Skeletal muscle cell (primary cell): ENCODE results near the gene MCF2L2.
"Not testable (repeated sequence)": the region's sequence is repeated elsewhere in the genome, so short reads cannot be mapped to it uniquely, and the experiment has no call there.

Experiments used
- DNase-seq: peaks from one replicate; pipeline ENCODE4 v3.0.0-alpha.2; 2010; ENCODE audit warnings: low read depth
- H3K4me3 ChIP-seq: 2 replicates; pipeline ENCODE4 v1.5.1; 2011; ENCODE audit warnings: low read depth, mild to moderate bottlenecking, control low read depth, low read length, moderate library complexity

The MCF2L2 gene

DNA sequence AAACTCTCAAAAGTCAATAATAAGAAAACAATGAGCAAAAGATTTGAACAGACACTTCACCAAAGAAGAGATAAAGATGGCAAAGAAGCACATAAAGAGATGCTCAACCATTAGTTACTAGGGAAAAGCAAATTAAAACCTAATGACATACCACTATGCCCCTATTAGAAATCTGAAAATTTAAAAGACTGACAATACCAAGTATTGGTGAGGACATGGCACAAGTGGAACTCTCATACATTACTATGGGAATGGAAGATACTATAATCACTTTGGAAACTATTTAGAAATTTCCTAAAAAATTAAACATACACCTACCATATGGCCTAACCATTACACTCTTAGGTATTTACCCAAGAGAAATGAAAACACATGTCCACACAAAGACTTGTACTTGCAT, 230.7 kb downstream of the MCF2L2 start:
- DNase-seq = no peak
- no peak overlapping the region for H3K4me3 ChIP-seq

DNA sequence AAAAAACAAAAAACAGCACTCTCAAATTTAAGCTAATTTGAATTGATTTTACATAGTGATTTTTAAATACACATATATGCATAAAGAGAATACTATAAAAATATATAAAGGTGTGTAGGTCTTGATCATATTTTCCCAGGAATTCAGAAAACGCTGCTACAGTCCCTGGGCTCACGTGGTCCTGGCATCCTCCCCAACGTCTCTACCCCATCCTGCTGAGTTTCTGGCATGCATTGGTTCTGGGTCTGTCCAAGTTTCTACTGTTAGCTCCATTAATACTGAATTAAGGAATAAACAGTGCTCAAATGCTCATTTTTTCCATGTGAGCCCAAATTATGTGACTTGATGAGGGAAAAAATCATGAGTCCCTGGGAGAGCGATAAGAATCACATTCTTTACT, 233.2 kb downstream of the MCF2L2 start:
- no peak for DNase-seq
- H3K4me3 ChIP-seq = no peak overlapping the region

DNA sequence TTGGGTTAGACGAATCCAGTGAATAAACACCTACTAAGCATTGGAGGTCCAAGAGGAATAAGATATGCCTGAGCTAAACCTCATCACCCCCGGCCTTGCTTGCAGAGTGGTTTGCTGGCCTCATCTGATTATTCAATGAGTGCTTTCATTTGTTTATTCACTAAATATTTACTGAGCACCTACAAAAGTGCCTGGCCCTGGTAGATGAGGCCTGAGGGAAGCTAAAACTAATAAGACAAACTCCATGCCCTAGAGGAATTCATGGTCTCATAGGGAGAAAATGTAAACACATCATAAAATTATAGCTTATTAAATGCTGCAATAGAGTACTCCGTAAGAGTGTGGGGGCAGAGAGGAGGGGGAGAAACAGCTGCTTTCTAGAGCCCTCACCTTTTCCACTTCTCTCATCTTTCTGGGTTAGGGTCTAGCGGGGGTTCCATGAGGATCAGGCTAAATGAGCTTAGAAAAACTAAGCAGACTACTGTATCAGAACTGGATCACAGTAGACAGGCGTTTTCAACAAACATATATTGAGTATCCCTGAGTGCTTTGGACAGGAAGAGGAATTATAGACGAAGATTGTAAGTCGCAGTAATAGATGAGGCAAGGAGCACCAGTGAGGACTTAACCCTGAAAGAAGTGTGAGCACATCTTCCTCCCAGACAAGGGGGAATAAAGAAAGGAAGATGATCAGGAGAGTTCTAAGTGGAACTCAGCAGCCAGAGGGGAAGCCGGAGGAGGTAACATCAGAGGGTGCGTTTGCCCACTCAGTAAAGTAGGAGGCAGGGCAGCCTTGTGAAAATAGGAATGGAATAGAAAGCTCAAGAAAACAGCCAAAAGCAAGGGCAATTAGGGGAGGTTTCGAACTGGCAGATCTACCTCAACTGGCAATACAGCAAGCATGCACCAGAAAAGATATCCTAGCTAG, 234.4 kb downstream of the MCF2L2 start:
- H3K4me3 ChIP-seq = no peak overlapping the region
- DNase-seq = no peak

DNA sequence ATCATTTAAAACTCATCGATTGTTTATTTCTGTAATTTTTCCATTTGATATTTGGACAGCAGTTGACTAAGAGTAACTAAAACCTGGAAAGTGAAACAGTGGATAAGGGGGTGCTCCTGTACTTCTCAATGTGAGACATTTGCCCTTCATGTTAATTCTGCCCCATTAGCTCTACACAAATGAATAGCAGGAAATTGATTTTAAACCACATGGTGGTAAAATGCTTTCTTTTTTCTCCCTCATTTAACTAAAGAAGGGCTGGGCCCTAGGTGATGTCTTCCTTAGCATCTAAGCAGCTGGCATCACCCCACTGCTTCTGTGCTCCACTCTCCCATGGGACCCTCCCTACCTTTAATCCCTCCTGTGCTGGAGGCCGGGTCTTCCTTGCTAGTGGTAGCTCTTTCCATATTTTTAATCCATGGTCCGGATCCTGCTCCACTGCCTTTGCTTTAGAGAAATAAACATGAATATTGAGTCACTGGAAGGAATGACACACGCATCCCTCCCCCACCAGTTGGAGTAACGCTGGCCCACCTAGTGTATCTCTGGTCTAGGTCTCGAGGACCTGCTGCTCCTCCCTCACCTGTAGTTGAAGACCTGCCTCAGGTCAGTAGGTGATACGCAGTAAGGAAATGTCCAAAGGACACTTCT, 235.6 kb downstream of the MCF2L2 start:
- DNase-seq = no peak
- H3K4me3 ChIP-seq = no peak overlapping the region

DNA sequence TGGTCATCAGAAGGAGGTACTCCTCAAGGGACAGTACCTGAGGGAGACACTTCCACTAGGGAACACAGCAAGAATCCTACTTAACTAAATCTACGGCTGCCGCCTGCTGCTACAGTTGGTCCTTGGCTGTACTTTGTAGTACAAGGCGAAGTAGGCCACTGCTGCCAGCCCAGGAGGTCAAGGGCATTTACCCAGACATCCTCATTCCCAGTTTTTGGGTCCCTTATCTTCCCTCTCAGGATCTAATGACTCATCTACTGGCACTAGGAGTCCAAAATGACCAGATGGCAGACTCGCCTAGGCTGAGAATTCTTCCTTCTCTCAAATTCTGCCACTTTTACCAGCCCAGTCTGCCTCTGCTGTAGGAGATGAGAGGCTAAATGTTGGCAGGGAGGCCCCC, 238.8 kb downstream of the MCF2L2 start:
- no peak for DNase-seq
- no peak overlapping the region for H3K4me3 ChIP-seq

DNA sequence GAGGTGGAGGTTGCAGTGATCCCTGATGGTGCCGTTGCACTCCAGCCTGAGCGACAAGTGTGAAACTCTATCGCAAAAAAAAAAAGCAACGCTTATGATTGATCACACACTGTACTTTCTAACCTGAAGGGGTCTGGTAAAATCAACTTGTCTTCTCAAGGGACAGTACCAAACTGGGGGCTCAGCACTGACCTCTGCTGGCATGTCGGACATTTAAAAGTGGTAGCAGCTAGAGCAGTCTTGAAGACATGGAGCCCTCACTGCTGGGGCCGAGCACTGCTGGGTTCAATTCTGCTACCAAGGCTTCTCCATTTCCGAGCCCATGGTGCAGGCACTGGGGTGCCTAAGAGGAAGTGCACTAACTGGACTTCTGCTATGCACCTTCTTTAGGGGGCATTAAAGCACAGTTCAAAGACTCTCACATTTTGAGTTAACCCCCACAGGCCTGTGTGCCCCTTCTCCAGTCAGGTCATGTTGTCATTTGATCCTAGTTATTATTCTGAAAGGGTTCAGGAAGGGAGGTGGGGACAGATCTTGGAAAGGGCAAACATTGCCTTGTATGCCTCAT, 239.4 kb downstream of the MCF2L2 start:
- no peak overlapping the region for H3K4me3 ChIP-seq
- DNase-seq = no peak

DNA sequence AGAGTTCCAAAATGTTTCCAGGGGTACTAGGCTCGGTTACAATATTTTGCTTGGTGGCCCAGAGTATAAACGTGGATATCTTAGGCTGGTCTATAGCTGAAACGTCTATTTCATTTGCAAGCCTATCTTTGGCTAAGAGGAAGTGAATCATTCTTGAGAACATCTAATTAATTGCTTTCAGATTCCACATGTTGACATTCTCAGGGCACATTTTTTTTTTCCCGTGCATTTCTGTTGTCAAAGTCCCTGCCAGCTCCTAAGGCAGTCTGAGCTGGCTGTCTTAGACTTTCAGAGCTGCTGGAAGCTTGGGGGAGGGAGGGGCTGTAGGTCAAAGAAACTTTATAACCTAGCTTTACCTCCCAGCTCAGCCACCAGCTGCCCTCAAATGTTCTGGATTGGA, 242.7 kb downstream of the MCF2L2 start:
- no peak overlapping the region for H3K4me3 ChIP-seq
- peak; percentile 70 for DNase-seq

DNA sequence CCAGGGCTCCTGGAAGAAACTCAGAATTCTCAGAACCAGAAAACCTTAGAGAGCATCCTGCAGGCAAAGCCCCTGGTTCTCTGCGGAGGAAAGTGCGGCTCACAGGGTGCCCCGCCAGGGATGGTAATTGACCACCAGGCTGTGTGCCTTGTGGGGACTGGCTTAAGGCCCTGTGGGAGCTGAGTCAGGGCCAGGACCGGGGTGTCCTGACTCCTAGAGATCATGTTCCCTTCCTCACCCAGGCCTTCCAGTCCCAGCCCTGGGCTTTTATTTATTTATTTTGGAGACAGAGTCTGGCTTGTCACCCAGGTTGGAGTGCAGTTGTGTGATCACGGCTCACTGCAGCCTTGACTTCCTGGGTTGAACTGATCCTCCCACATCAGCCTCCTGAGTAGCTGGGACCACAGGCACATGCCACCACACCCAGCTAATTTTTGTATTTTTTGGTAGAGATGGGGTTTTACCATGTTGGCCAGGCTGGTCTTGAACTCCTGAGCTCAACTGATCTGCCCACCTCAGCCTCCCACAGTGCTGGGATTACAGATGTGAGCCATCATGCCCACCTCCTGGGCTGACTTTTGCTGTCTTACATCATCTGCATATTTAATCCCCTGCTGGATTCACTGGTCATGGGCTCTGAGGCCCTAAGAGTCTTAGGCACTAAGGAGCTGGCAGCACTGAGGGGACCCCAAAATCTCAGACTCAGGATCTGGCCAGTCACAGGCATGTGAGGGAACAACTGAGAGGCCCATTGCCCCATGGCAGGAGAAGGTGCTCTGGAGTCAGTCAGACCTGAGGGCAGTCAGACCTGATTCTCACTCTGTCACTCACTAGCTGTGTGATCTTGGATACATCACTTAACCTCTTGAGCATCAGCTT, 245.4 kb downstream of the MCF2L2 start:
- DNase-seq = no peak
- H3K4me3 ChIP-seq = no peak overlapping the region

DNA sequence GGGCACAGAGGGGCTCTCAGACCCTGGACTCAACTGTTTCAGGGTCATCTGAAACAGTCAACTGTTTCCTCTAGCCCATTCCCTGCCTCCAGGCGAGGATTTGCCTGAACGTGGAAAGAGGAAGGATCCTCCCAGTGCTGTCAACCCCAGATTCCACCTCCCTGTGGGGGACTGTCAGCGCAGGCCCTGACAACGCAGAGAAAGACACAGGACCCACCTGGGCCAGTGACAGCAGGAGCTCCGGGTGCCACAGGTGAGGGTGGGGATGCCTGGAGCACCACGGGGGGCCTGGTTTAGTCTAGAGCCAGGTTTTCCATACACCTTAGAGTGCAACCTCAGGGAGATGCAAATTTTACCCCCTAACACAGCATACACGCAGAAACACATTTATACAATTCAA, 246.3 kb downstream of the MCF2L2 start:
- no peak for DNase-seq
- no peak overlapping the region for H3K4me3 ChIP-seq

DNA sequence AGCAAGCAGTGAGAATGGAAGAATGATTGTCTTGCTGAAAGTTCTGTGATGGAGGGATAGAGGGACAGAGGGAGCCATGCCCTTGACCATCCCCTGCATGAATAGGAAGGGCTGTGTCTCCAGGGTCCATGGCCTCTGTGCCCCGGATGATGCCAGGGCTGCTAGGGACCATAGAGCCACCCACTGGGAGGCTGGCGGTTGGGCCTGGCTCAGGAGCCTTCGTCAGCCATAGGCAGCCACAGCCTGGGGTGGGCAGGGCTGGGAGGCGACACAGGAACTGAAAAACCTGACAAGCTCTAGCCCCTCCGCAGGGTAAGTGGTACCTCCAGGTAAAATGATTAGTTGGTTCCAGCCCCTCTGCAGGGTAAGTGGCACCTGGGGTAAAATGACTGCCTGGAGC, 246.8 kb downstream of the MCF2L2 start:
- no peak for DNase-seq

DNA sequence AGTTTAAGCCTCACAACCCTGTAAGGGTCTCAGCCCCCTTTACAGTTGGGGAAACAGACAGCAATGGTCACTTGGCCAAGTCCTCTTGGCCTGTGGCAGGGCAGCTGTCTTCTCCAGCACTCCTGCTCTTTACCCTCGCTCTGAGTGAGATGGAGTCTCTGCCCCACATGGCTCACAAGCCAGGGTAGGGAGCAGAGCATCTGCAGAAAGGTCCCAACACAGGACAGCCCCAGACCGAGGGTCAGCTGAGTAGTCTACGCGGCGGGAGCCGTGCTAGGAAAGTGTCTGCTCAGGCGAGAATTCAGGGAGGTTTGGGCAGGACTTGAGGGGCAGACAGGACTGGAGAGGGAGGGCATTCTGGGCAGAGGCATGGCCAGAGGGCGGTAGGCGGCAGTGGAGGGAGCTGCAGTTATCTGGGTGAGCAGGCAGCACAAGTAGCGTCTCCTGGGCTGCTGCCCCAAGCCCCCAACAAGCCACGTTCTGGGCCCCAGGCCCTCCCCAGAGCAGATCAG, 247.6 kb downstream of the MCF2L2 start:
- DNase-seq = no peak
- no peak overlapping the region for H3K4me3 ChIP-seq

More for the DNA sequence above, 246.8 kb downstream of the MCF2L2 start:
- no peak overlapping the region for H3K4me3 ChIP-seq

DNA sequence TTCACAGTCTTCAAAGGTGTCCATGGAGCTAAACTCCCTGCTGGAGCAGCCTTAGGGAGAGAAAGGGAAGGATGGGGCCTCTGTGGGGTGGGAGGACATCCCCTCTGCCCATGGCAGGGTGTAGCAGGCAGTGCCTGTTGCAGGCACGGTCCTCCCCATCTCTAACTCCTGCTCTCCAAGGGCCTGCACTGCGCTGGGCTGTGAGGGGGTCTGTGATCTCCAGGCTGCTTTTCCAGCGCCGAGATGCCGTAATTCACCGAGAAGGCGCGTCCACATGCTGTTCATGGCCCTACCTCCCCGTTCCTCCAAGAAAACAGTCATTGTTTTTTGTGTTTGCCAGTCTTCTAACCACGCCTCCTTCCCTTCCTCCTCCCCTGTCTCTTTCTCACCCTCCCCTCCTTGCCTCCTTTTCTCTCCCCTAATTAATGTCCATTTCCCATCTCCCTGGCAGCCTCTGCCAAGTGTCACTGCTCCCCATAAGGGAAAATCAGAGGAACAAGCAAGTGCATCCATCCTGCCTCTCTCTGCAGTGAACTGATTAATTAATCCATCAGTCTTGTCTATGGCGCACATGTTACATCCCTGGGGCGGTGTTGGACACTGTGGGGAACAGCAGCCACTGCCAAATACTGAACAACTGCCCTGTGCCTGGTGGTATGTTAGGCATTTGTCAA, 248.2 kb downstream of the MCF2L2 start:
- peak overlapping the region; percentile 64 for H3K4me3 ChIP-seq
- no peak for DNase-seq

DNA sequence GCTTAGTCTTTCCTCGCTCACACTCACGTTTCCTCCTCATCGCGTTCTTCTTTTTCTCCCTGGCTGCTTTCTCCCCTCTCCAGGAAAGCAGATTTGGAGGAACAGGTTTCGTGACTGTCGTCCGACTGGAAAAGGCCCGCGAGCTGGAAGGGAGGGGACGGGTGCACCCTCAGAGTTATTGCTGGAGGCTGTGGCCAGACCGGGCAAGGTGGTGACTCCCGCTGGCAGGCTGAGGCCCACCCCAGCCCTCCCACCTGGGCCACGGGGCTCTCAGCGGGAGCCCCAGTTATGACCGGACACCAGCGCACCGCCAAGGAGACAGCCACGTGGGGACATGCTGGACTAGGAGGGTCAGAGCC, 248.9 kb downstream of the MCF2L2 start:
- not testable (repeated sequence) for DNase-seq
- H3K4me3 ChIP-seq = peak overlapping the region; percentile 64

DNA sequence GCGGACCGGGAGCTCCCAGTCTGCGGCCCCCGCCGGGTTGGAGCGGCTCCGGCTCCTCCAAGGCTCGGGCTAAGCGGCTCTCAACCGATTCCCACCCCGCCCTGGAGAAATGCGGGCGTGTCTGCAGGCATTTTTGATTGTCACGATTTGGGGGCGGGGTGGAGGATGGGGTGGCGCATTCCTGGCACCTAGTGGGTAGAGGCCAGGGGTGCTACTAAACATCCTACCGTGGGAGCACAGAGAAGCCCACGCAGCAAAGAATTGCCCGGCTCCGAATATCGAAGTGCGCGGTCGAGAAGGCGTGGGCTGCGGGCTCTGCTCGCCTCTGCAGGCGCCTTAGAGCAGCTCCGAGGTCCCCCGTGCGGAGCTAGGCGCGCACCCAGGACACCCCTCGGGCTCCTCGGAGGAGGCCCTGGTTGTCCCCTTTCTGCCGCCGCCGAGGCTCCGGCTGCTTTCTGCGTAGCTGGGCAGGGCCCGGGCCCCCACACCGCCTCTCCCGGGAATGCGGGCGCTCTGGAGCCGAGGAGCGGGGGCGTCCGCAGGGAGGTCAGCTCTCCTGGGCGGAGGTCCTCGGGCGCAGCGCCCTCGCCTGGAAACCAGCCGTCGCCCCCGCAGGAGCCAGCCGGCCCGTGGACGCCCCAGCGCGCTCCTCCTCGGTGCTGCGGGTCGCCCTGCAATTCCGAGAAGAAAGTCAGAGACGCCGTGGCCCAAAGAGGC, 249.4 kb downstream of the MCF2L2 start:
- H3K4me3 ChIP-seq = peak overlapping the region; percentile 64
- no peak for DNase-seq

DNA sequence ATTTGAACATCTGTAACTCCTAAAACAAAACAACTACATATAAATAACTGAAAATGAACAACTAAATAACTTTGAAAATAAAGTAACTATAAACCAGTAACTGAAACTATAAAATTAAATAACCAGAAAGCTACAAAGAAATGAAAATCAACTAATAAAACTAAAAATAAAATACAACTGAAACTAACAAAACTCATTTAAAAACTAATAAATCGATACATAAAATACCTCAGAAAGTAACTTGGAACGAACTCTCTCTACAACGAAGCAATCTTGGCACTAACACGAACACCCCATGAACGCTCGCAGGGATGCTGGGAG, 249.9 kb downstream of the MCF2L2 start:
- peak overlapping the region; percentile 64 for H3K4me3 ChIP-seq

DNA sequence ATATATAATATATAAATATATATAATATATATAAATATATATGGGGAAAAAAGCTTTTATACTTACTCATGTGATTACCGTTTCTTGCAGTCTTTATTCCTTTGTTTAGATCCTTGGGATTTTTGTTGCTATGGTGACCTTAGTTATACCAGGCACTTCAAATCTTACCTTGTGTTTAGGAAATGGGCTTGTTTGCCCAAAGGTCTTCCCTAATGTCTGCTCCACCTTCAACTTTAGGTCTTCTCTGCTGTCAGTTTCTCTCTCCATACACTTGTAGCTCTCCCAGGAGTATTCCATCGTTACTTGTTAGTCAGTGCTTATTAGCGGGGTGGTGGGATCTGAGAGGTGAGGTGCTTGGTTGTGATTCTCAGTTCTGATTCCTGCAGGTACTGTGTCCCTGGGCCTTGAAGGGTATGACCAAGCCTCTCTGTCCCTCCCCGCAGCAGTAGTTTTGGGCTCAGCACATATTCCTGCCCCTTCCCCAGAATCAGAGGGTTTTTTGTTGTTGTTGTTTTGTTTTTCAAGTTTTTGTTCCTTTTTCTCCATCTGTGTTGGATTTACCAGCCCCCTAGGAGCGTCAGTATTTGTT, 256.3 kb downstream of the MCF2L2 start:
- H3K4me3 ChIP-seq = no peak overlapping the region
- DNase-seq = no peak

More for the DNA sequence above, 249.9 kb downstream of the MCF2L2 start:
- no peak for DNase-seq

DNA sequence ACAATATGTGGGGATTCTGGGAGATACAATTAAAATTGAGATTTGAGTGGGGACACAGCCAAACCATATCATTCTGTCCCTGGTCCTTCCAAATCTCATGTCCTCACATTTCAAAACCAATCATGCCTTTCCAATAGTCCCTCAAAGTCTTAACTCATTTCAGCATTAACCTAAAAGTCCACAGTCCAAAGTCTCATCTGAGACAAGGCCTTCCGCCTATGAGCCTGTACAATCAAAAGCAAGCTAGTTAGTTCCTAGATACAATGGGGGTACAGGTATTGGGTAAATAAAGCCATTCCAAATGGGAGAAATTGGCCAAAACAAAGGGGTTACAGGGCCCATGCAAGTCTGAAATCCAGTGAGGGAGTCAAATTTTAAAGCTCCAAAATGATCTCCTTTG, 260.4 kb downstream of the MCF2L2 start:
- DNase-seq = not testable (repeated sequence)

DNA sequence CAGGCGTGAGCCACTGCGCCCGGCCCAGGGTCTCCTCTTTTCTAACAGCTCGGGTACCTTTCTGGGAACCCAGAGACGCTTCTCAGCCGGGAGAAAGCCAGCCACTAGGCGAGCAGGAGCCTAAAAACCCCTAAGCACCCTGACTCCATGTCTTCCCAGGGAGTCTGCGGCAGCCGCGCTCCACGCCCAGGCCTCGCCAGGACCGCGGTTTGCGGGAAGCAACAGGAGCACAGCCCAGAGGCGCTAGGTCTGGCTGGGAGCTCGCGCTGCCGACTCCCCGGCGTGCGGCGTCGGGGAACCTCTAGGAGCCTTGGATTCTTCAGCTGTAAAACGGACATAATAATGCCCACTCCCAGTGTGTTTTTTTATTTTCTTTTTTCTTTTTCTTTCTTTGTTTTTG, 264.9 kb downstream of the MCF2L2 start:
- no peak for DNase-seq
- H3K4me3 ChIP-seq = no peak overlapping the region

More for the DNA sequence above, 260.4 kb downstream of the MCF2L2 start:
- H3K4me3 ChIP-seq = not testable (repeated sequence)
